Keratinocyte (primary cell): ENCODE data around the gene RANBP3.

Source experiments
- CTCF ChIP-seq, 3 experiments: IDR thresholded peaks in 1 of 3; conservative IDR thresholded peaks in 1 of 3; optimal IDR thresholded peaks in 1 of 3; 2 replicates in 2 of 3; 3 replicates in 1 of 3; pipeline versions ENCODE3 to v1.5.1; 2011; ENCODE audit warnings: low read length in 3 of 3, mild to moderate bottlenecking in 3 of 3, moderate library complexity in 2 of 3, control low read depth in 1 of 3, inconsistent platforms in 1 of 3; ENCODE audit not compliant: insufficient read depth in 2 of 3; ENCODE audit errors: extremely low read depth in 1 of 3
- EZH2 ChIP-seq: IDR thresholded peaks from one replicate; pipeline ENCODE4 v1.6.1; 2012; ENCODE audit warnings: inconsistent platforms, mild to moderate bottlenecking, low read length, moderate library complexity

GRCh38 chr19:5895409-5895808, 82.5 kb downstream of the RANBP3 start:
- TF ChIP-seq CTCF (optimal IDR thresholded peaks at IDR 0.05 in 1 of 3, IDR thresholded peaks at IDR 0.05 in 1 of 3, conservative IDR thresholded peaks at IDR 0.05 in 1 of 3; ENCODE audit: extremely low read depth in 1 of 3, insufficient read depth in 2 of 3, low read length in 3 of 3) (no peak), EZH2 (no peak)
